HG03060 (cell line): Measurements from ENCODE around the gene GLCCI1.
"Not testable (repeated sequence)": the region's sequence is repeated elsewhere in the genome, so short reads cannot be mapped to it uniquely, and the experiment has no call there.

Source experiments
- ATAC-seq: cut with Tn5 transposase; IDR thresholded peaks from one replicate; pipeline ENCODE4 v1.9.1; 2021; ENCODE audit warnings: low read depth, moderate number of reproducible peaks; ENCODE audit not compliant: unreplicated experiment

The GLCCI1 gene

GRCh38 chr7:8042796-8043535, 74.4 kb downstream of the GLCCI1 start:
- ATAC-seq, result no peak

- no peak for ATAC-seq
These were observed 76.3 kb downstream of the GLCCI1 start for GRCh38 chr7:8044761-8045430.

- not testable (repeated sequence) for ATAC-seq
These were observed 79.5 kb downstream of the GLCCI1 start for GRCh38 chr7:8048067-8048466.

GRCh38 chr7:8051373-8051772, 82.8 kb downstream of the GLCCI1 start:
- no peak for ATAC-seq

GRCh38 chr7:8051998-8052397, 83.4 kb downstream of the GLCCI1 start:
- no peak for ATAC-seq

- ATAC-seq, result no peak
These were observed 84.2 kb downstream of the GLCCI1 start for GRCh38 chr7:8052824-8053223.

GRCh38 chr7:8056439-8056838, 87.8 kb downstream of the GLCCI1 start:
- no peak for ATAC-seq

GRCh38 chr7:8057566-8057965, 89.0 kb downstream of the GLCCI1 start:
- no peak for ATAC-seq

- no peak for ATAC-seq
These were observed 89.7 kb downstream of the GLCCI1 start for GRCh38 chr7:8058322-8058721.

- ATAC-seq, result no peak
These were observed 90.3 kb downstream of the GLCCI1 start for GRCh38 chr7:8058852-8059251.

GRCh38 chr7:8060241-8060640, 91.6 kb downstream of the GLCCI1 start:
- ATAC-seq, result no peak

- not testable (repeated sequence) for ATAC-seq
These were observed 94.7 kb downstream of the GLCCI1 start for GRCh38 chr7:8063300-8063699.

- no peak for ATAC-seq
These were observed 95.2 kb downstream of the GLCCI1 start for GRCh38 chr7:8063706-8064297.

- no peak for ATAC-seq
These were observed 96.2 kb downstream of the GLCCI1 start for GRCh38 chr7:8064828-8065227.

- ATAC-seq, result no peak
These were observed 96.8 kb downstream of the GLCCI1 start for GRCh38 chr7:8065356-8065813.

- ATAC-seq, result no peak
These were observed 100.5 kb downstream of the GLCCI1 start for GRCh38 chr7:8068892-8069686.

GRCh38 chr7:8070451-8071180, 102.0 kb downstream of the GLCCI1 start:
- no peak for ATAC-seq

GRCh38 chr7:8078418-8078817, 109.8 kb downstream of the GLCCI1 start:
- ATAC-seq, result no peak

GRCh38 chr7:8082762-8083161, 114.2 kb downstream of the GLCCI1 start:
- ATAC-seq, result no peak

- ATAC-seq, result no peak
These were observed 116.2 kb downstream of the GLCCI1 start for GRCh38 chr7:8084836-8085235.
